ENCODE results near the gene EIF3L. TPM values are rescaled to one million over a fixed set of nuclear protein-coding genes. Genes with fewer than 3 reads are reported as not detected.

EIF3L gene
- total and polyA plus RNA-seq, 9 of the 15 experiments (the other 6 are each of a cell fraction or from before 2014, with no cell fraction given), result 257 to 699 (median 368) TPM

DNA sequence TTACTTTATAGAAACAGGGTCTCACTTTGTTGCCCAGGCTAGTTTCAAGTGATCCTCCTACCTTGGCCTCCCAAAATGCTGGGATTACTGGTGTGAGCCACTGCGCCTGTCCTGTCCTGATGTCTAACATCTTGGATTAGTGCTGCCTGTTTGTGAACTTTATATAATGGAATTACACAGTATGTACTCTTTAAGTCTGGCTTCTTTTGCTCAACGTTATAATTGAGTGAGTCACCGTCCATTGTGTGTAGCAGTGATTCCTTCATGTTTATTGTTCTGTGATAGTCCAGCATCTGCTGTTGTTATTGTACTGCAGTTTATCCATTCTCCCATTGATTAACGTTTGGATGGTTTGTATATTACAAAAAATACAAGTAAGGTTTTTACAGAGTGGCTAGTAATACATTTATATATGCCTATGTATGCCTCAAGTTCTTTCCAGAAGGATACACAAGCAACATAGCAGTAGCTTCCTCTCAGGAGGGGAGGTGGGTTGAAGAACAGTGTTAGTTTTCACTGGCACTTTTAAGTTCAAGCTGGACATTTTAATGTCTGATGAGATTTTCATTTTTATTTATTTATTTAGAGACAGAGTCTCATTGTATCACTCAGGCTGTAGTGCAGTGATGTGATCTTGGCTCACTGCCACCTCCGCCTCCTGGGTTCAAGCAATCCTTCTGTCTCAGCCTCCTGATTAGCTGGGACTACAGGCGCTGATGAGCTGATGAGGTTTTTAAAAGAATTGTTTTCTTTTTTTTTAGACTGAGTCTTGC, 31.6 kb downstream of the EIF3L start (continued):
- TF ChIP-seq, protein P1, sequence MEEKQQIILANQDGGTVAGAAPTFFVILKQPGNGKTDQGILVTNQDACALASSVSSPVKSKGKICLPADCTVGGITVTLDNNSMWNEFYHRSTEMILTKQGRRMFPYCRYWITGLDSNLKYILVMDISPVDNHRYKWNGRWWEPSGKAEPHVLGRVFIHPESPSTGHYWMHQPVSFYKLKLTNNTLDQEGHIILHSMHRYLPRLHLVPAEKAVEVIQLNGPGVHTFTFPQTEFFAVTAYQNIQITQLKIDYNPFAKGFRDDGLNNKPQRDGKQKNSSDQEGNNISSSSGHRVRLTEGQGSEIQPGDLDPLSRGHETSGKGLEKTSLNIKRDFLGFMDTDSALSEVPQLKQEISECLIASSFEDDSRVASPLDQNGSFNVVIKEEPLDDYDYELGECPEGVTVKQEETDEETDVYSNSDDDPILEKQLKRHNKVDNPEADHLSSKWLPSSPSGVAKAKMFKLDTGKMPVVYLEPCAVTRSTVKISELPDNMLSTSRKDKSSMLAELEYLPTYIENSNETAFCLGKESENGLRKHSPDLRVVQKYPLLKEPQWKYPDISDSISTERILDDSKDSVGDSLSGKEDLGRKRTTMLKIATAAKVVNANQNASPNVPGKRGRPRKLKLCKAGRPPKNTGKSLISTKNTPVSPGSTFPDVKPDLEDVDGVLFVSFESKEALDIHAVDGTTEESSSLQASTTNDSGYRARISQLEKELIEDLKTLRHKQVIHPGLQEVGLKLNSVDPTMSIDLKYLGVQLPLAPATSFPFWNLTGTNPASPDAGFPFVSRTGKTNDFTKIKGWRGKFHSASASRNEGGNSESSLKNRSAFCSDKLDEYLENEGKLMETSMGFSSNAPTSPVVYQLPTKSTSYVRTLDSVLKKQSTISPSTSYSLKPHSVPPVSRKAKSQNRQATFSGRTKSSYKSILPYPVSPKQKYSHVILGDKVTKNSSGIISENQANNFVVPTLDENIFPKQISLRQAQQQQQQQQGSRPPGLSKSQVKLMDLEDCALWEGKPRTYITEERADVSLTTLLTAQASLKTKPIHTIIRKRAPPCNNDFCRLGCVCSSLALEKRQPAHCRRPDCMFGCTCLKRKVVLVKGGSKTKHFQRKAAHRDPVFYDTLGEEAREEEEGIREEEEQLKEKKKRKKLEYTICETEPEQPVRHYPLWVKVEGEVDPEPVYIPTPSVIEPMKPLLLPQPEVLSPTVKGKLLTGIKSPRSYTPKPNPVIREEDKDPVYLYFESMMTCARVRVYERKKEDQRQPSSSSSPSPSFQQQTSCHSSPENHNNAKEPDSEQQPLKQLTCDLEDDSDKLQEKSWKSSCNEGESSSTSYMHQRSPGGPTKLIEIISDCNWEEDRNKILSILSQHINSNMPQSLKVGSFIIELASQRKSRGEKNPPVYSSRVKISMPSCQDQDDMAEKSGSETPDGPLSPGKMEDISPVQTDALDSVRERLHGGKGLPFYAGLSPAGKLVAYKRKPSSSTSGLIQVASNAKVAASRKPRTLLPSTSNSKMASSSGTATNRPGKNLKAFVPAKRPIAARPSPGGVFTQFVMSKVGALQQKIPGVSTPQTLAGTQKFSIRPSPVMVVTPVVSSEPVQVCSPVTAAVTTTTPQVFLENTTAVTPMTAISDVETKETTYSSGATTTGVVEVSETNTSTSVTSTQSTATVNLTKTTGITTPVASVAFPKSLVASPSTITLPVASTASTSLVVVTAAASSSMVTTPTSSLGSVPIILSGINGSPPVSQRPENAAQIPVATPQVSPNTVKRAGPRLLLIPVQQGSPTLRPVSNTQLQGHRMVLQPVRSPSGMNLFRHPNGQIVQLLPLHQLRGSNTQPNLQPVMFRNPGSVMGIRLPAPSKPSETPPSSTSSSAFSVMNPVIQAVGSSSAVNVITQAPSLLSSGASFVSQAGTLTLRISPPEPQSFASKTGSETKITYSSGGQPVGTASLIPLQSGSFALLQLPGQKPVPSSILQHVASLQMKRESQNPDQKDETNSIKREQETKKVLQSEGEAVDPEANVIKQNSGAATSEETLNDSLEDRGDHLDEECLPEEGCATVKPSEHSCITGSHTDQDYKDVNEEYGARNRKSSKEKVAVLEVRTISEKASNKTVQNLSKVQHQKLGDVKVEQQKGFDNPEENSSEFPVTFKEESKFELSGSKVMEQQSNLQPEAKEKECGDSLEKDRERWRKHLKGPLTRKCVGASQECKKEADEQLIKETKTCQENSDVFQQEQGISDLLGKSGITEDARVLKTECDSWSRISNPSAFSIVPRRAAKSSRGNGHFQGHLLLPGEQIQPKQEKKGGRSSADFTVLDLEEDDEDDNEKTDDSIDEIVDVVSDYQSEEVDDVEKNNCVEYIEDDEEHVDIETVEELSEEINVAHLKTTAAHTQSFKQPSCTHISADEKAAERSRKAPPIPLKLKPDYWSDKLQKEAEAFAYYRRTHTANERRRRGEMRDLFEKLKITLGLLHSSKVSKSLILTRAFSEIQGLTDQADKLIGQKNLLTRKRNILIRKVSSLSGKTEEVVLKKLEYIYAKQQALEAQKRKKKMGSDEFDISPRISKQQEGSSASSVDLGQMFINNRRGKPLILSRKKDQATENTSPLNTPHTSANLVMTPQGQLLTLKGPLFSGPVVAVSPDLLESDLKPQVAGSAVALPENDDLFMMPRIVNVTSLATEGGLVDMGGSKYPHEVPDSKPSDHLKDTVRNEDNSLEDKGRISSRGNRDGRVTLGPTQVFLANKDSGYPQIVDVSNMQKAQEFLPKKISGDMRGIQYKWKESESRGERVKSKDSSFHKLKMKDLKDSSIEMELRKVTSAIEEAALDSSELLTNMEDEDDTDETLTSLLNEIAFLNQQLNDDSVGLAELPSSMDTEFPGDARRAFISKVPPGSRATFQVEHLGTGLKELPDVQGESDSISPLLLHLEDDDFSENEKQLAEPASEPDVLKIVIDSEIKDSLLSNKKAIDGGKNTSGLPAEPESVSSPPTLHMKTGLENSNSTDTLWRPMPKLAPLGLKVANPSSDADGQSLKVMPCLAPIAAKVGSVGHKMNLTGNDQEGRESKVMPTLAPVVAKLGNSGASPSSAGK (IDR thresholded peaks at IDR 0.05), result no peak
- TF ChIP-seq ZZZ3 (IDR thresholded peaks at IDR 0.05), result no peak
- no peak for TF ChIP-seq HMGN3 (IDR thresholded peaks at IDR 0.05; ENCODE audit: borderline replicate concordance, extremely low read depth, insufficient read length, low read depth, low read length)
- no peak for TF ChIP-seq CHD4 (IDR thresholded peaks at IDR 0.05; ENCODE audit: insufficient read depth, insufficient replicate concordance, low read depth, low read length, poor library complexity, severe bottlenecking)
- TF ChIP-seq RFX1 (IDR thresholded peaks at IDR 0.05), result no peak
- TF ChIP-seq SIX5 (IDR thresholded peaks at IDR 0.05; ENCODE audit: borderline replicate concordance in 1 of 2, insufficient read depth in 1 of 2, low read depth in 1 of 2, low read length in 2 of 2), result no peak

Data from K562 (cell line).